CD4-positive, alpha-beta T cell treated with Interleukin-6 at 100 ng/mL for 8 hours (primary cell): ENCODE measurements around the gene RBM33.

Source experiments
- DNase-seq: peaks from one replicate; pipeline ENCODE4 v3.0.0-alpha.2; 2020; ENCODE audit warnings: mixed read lengths, low spot score

RBM33 gene

GRCh38 chr7:155747209-155747608 lies 102.7 kb downstream of the RBM33 start:
- no peak for DNase-seq

GRCh38 chr7:155749578-155749977 lies 105.1 kb downstream of the RBM33 start:
- DNase-seq = no peak

GRCh38 chr7:155750255-155751125 lies 106.0 kb downstream of the RBM33 start:
- DNase-seq = no peak

- no peak for DNase-seq
These were observed 106.9 kb downstream of the RBM33 start for GRCh38 chr7:155751409-155751808.

GRCh38 chr7:155752756-155753445 lies 108.4 kb downstream of the RBM33 start:
- no peak for DNase-seq

- DNase-seq = no peak
These were observed 109.0 kb downstream of the RBM33 start for GRCh38 chr7:155753446-155753965.

GRCh38 chr7:155754165-155754564 lies 109.7 kb downstream of the RBM33 start:
- DNase-seq = no peak

GRCh38 chr7:155755026-155755425 lies 110.6 kb downstream of the RBM33 start:
- no peak for DNase-seq

GRCh38 chr7:155756322-155756721 lies 111.9 kb downstream of the RBM33 start:
- DNase-seq = no peak

GRCh38 chr7:155758348-155758747 lies 113.9 kb downstream of the RBM33 start:
- no peak for DNase-seq

- no peak for DNase-seq
These were observed 115.4 kb downstream of the RBM33 start for GRCh38 chr7:155759740-155760430.

GRCh38 chr7:155761162-155761561 lies 116.7 kb downstream of the RBM33 start:
- no peak for DNase-seq

GRCh38 chr7:155762036-155762435 lies 117.6 kb downstream of the RBM33 start:
- no peak for DNase-seq

- DNase-seq = no peak
These were observed 118.2 kb downstream of the RBM33 start for GRCh38 chr7:155762655-155763054.

- no peak for DNase-seq
These were observed 118.7 kb downstream of the RBM33 start for GRCh38 chr7:155763122-155763521.

GRCh38 chr7:155763691-155764437 lies 119.4 kb downstream of the RBM33 start:
- peak; percentile 66 for DNase-seq

- peak; percentile 32 for DNase-seq
These were observed 120.0 kb downstream of the RBM33 start for GRCh38 chr7:155764438-155764793.

- DNase-seq = no peak
These were observed 121.0 kb downstream of the RBM33 start for GRCh38 chr7:155765458-155765857.

GRCh38 chr7:155766386-155766785 lies 121.9 kb downstream of the RBM33 start:
- no peak for DNase-seq

- no peak for DNase-seq
These were observed 122.8 kb downstream of the RBM33 start for GRCh38 chr7:155766966-155767916.

- no peak for DNase-seq
These were observed 125.2 kb downstream of the RBM33 start for GRCh38 chr7:155769701-155770100.
